B cell (primary cell): Measurements from ENCODE around the gene TBL1XR1. TPM values are rescaled to one million over a fixed set of nuclear protein-coding genes. Genes with fewer than 3 reads are reported as not detected.

Source experiments
- ATAC-seq: fragments of 200-7000 bp; cut with Tn5 transposase; one replicate; pipeline ENCODE4 v1.10.0; 2021; ENCODE audit warnings: low read depth, mild to moderate bottlenecking, moderate number of reproducible peaks, moderate library complexity
- CTCF ChIA-PET: fragments of 350-600 bp; sonication (Branson Sonifier 250); formaldehyde crosslinking; loops from one replicate; lab custom pipeline; 2021; ENCODE audit warnings: antibody characterized with exemption, inconsistent platforms; lab: Charles Lee
- POLR2A ChIA-PET: fragments of 350-600 bp; sonication (Branson Sonifier 250); formaldehyde crosslinking; loops from one replicate; lab custom pipeline; 2021; ENCODE audit warnings: antibody characterized with exemption; lab: Charles Lee
- DNase-seq: peaks from one replicate; pipeline ENCODE4 v3.0.0; 2013
- H2AFZ ChIP-seq: 2 replicates; pipeline ENCODE4 v1.6.1; 2012; ENCODE audit warnings: mild to moderate bottlenecking, low read depth, low read length; ENCODE audit not compliant: insufficient read depth, poor library complexity, severe bottlenecking
- H3K27ac ChIP-seq, 2 donors: 1 replicate in 1 of 2; 2 replicates in 1 of 2; pipeline ENCODE4 v1.5.1; 2012 to 2013; ENCODE audit warnings: low read length in 2 of 2, mild to moderate bottlenecking in 2 of 2, moderate library complexity in 1 of 2
- H3K27me3 ChIP-seq, 4 experiments: fragments of 200-600 bp in 1 of 4; sonication (generic) in 1 of 4; replicated peaks in 1 of 4; 1 replicate in 2 of 4; 2 replicates in 2 of 4; pipeline versions ENCODE4 v1.6.1 to v1.7.0; 2013 to 2016; ENCODE audit warnings: low read length in 3 of 4, mild to moderate bottlenecking in 2 of 4, mixed read lengths in 1 of 4, moderate library complexity in 1 of 4; ENCODE audit not compliant: insufficient read depth in 4 of 4, control insufficient read depth in 3 of 4; ENCODE audit errors: control extremely low read depth in 1 of 4
- H3K36me3 ChIP-seq, 2 experiments: replicated peaks in 1 of 2; 1 replicate in 1 of 2; 2 replicates in 1 of 2; pipeline versions ENCODE4 v1.6.1 to v1.7.1; 2013; ENCODE audit warnings: low read length in 1 of 2; ENCODE audit not compliant: insufficient read depth in 2 of 2, control insufficient read depth in 1 of 2; ENCODE audit errors: control extremely low read depth in 1 of 2, extremely low read depth in 1 of 2
- H3K4me1 ChIP-seq, 2 donors: fragments of 200-600 bp in 1 of 2; sonication (generic) in 1 of 2; 1 replicate in 1 of 2; 2 replicates in 1 of 2; pipeline versions ENCODE4 v1.5.1 to v1.6.1; 2013 to 2017; ENCODE audit warnings: low read length in 2 of 2; ENCODE audit not compliant: control insufficient read depth in 2 of 2, insufficient read depth in 2 of 2
- H3K4me2 ChIP-seq: replicated peaks from 2 replicates; pipeline ENCODE3; 2012; ENCODE audit warnings: mild to moderate bottlenecking, low read depth, low read length; ENCODE audit not compliant: poor library complexity, severe bottlenecking
- H3K4me3 ChIP-seq, 5 experiments: fragments of 200-600 bp in 1 of 5; sonication (generic) in 1 of 5; 1 replicate in 3 of 5; 2 replicates in 2 of 5; pipeline versions ENCODE4 v1.5.1 to v1.7.0; 2011 to 2016; ENCODE audit warnings: low read length in 4 of 5, mild to moderate bottlenecking in 4 of 5, low read depth in 2 of 5, control low read depth in 1 of 5, moderate library complexity in 1 of 5; ENCODE audit not compliant: insufficient read depth in 1 of 5; ENCODE audit errors: control extremely low read depth in 1 of 5, extremely low read depth in 1 of 5
- H3K79me2 ChIP-seq: fragments of 200-600 bp; sonication (generic); one replicate; pipeline ENCODE4 v1.6.0; 2016; ENCODE audit warnings: low read length; ENCODE audit not compliant: control insufficient read depth, insufficient read depth
- H3K9ac ChIP-seq: fragments of 200-600 bp; sonication (generic); 2 replicates; pipeline ENCODE4 v1.6.1; 2017; ENCODE audit warnings: mild to moderate bottlenecking, low read length, moderate library complexity
- H3K9me3 ChIP-seq, 3 donors: one replicate each; pipeline versions ENCODE4 v1.6.1 to v1.7.1; 2013; ENCODE audit warnings: low read length in 2 of 3; ENCODE audit not compliant: control insufficient read depth in 2 of 3, insufficient read depth in 1 of 3; ENCODE audit errors: control extremely low read depth in 1 of 3
- H4K20me1 ChIP-seq: 2 replicates; pipeline ENCODE4 v1.6.0; 2012; ENCODE audit warnings: mild to moderate bottlenecking, low read length; ENCODE audit not compliant: insufficient read depth, control insufficient read depth, poor library complexity, severe bottlenecking
- H3K27ac Mint-ChIP-seq: one replicate; pipeline ENCODE4 v1.8.0; 2021; ENCODE audit warnings: mixed read lengths
- H3K27me3 Mint-ChIP-seq: one replicate; pipeline ENCODE4 v1.8.0; 2021; ENCODE audit warnings: mixed read lengths
- H3K4me1 Mint-ChIP-seq: one replicate; pipeline ENCODE4 v1.8.0; 2021; ENCODE audit warnings: mixed read lengths
- H3K4me3 Mint-ChIP-seq: one replicate; pipeline ENCODE4 v1.8.0; 2021; ENCODE audit warnings: mixed read lengths
- H3K9me3 Mint-ChIP-seq: one replicate; pipeline ENCODE4 v1.8.0; 2022; ENCODE audit warnings: mixed read lengths; ENCODE audit not compliant: insufficient read depth
- CTCF ChIP-seq: fragments of 200-600 bp; IDR thresholded peaks from one replicate; pipeline ENCODE4 v1.8.0; 2022; ENCODE audit warnings: antibody characterized with exemption, mild to moderate bottlenecking
- EZH2 ChIP-seq: IDR thresholded peaks from 2 replicates; pipeline ENCODE4 v1.6.1; 2012; ENCODE audit warnings: borderline replicate concordance, low read depth, mild to moderate bottlenecking, moderate library complexity, low read length; ENCODE audit not compliant: insufficient read depth, poor library complexity, severe bottlenecking
- WGBS: methylation state at CpG from one replicate; pipeline ENCODE4 v1.1.5; 2013; ENCODE audit warnings: missing lambda C conversion rate; ENCODE audit not compliant: insufficient coverage; 5-methylcytosine and 5-hydroxymethylcytosine counted together
- intact Hi-C: fragments of 100-400 bp; cut with micrococcal nuclease; formaldehyde crosslinking; loops from one replicate; pipeline ENCODE4 v1.10.0; 2022
- polyA plus RNA-seq: library from polyadenylated mRNA; depleted of rRNA; stranded (reverse); fragments of >200 nt; gene quantifications from 2 replicates; pipeline ENCODE4 v1.2.3, GENCODE V29; 2012
- total RNA-seq, 2 donors: library from RNA; stranded (reverse); fragments of 120-200 nt in 1 of 2; gene quantifications; 1 replicate in 1 of 2; 2 replicates in 1 of 2; pipeline versions ENCODE4 v1.2.3 to v1.2.4, GENCODE V29; 2013 to 2022

Gene TBL1XR1
- total and polyA plus RNA-seq, 2 donors (not counting 1 experiment from before 2014, with no cell fraction given) = 17.6 to 128 TPM

GRCh38 chr3:177231242-177231641 is 34.0 kb upstream of the TBL1XR1 start:
- Histone ChIP-seq H3K27ac (no peak overlapping the region), H3K27me3 (no peaks in the 10 kb centered on the region), H3K36me3 (no peaks in the 10 kb centered on the region), H3K79me2 (no peaks in the 10 kb centered on the region), H3K4me2 (peak overlapping the region; percentile 12), H4K20me1 (no peaks in the 10 kb centered on the region), H3K9ac (no peak overlapping the region), H3K4me1 (peaks cover 8 to 12% of the 10 kb centered on the region in 2 donors), H3K9me3 (peaks cover 0 to 8% (median 0%) of the 10 kb centered on the region in 3 donors), H2AFZ (peak overlapping the region; percentile 60), H3K4me3 (no peak overlapping the region)
- Mint-ChIP-seq H3K9me3 (no peaks in the 10 kb centered on the region), H3K4me1 (peaks cover 11% of the 10 kb centered on the region), H3K27me3 (no peaks in the 10 kb centered on the region), H3K27ac (no peak overlapping the region), H3K4me3 (no peak overlapping the region)
- TF ChIP-seq EZH2 = no peak
- ATAC-seq (no peak), DNase-seq (peak; percentile 30)
- ChIA-PET POLR2A (no interaction called here), CTCF (interaction anchor here (0.6 kb wide), 1 partner anchor 13 kb away, joined by 4 read pairs; no protein-coding TSS in a partner anchor)
- intact Hi-C loops = loop anchor here (5.0 kb wide), 1 partner anchor 34 kb away; the partner anchor contains the start of gene TBL1XR1
- WGBS = no CpG with 5 or more reads among the region's 2 CpGs

GRCh38 chr3:177230641-177231040 is 33.4 kb upstream of the TBL1XR1 start:
- WGBS = 100% methylated on average over 1 of the region's 6 CpGs
- Mint-ChIP-seq H3K27me3 (no peaks in the 10 kb centered on the region), H3K4me3 (no peak overlapping the region), H3K27ac (no peak overlapping the region), H3K9me3 (no peaks in the 10 kb centered on the region), H3K4me1 (peaks cover 11% of the 10 kb centered on the region)
- H4K20me1 ChIP-seq = no peaks in the 10 kb centered on the region
- DNase-seq = no peak
- peaks cover 0 to 8% (median 0%) of the 10 kb centered on the region in 3 donors for H3K9me3 ChIP-seq
- no peak overlapping the region for H3K27ac ChIP-seq
- no peaks in the 10 kb centered on the region for H3K79me2 ChIP-seq
- H3K4me1 ChIP-seq = peaks cover 8 to 12% of the 10 kb centered on the region in 2 donors
- POLR2A ChIA-PET = no interaction called here
- H3K27me3 ChIP-seq = no peaks in the 10 kb centered on the region
- CTCF ChIA-PET = no interaction called here
- no peak overlapping the region for H3K9ac ChIP-seq
- TF ChIP-seq CTCF = no peak
- TF ChIP-seq EZH2 = no peak
- no peak overlapping the region for H3K4me2 ChIP-seq
- no peak for ATAC-seq
- no peaks in the 10 kb centered on the region for H3K36me3 ChIP-seq
- intact Hi-C loops = loop anchor here (5.0 kb wide), 1 partner anchor 33 kb away; the partner anchor contains the start of gene TBL1XR1
- H3K4me3 ChIP-seq = no peak overlapping the region
- H2AFZ ChIP-seq = no peak overlapping the region
